H9 (cell line): ENCODE measurements around the gene GALNT15. TPM values are rescaled to one million over a fixed set of nuclear protein-coding genes. Genes with fewer than 3 reads are reported as not detected.

Source experiments
- DNase-seq: peaks from one replicate; pipeline ENCODE4 v3.0.0-alpha.2; 2017
- H2AFZ ChIP-seq: one replicate; pipeline ENCODE4 v1.6.1; 2013; ENCODE audit warnings: mild to moderate bottlenecking, low read length, control low read depth, moderate library complexity
- H2AK5ac ChIP-seq: 2 replicates; pipeline ENCODE4 v1.6.1; 2013; ENCODE audit warnings: low read length, control low read depth, mixed read lengths; ENCODE audit not compliant: insufficient read length
- H2BK120ac ChIP-seq: one replicate; pipeline ENCODE4 v1.6.1; 2013; ENCODE audit warnings: low read depth, mild to moderate bottlenecking, low read length, control low read depth, inconsistent platforms; ENCODE audit not compliant: poor library complexity, severe bottlenecking
- H2BK12ac ChIP-seq: 2 replicates; pipeline ENCODE4 v1.6.1; 2013; ENCODE audit warnings: low read length, control low read depth, mixed read lengths, low read depth; ENCODE audit not compliant: insufficient read length
- H2BK15ac ChIP-seq: 2 replicates; pipeline ENCODE4 v1.6.1; 2013; ENCODE audit warnings: low read depth, low read length, control low read depth
- H2BK20ac ChIP-seq: one replicate; pipeline ENCODE4 v1.6.1; 2013; ENCODE audit warnings: low read depth, mild to moderate bottlenecking, low read length, control low read depth, inconsistent platforms; ENCODE audit not compliant: poor library complexity, severe bottlenecking
- H2BK5ac ChIP-seq: 2 replicates; pipeline ENCODE4 v1.6.1; 2013; ENCODE audit warnings: low read length, control low read depth, mixed read lengths; ENCODE audit not compliant: insufficient read length
- H3K14ac ChIP-seq: 2 replicates; pipeline ENCODE4 v1.6.1; 2013; ENCODE audit warnings: low read length, control low read depth; ENCODE audit not compliant: insufficient read depth
- H3K18ac ChIP-seq: 2 replicates; pipeline ENCODE4 v1.6.1; 2013; ENCODE audit warnings: low read depth, mild to moderate bottlenecking, mixed read lengths, low read length, control low read depth; ENCODE audit not compliant: insufficient read length
- H3K23ac ChIP-seq: 2 replicates; pipeline ENCODE4 v1.6.1; 2013; ENCODE audit warnings: low read length, control low read depth, mixed read lengths, low read depth; ENCODE audit not compliant: insufficient read length
- H3K23me2 ChIP-seq: 2 replicates; pipeline ENCODE4 v1.6.1; 2013; ENCODE audit warnings: low read depth, mild to moderate bottlenecking, mixed read lengths, low read length, control low read depth; ENCODE audit not compliant: insufficient read length, poor library complexity, severe bottlenecking
- H3K27ac ChIP-seq: 2 replicates; pipeline ENCODE4 v1.5.1; 2013; ENCODE audit warnings: low read length, control low read depth, mixed read lengths, low read depth; ENCODE audit not compliant: insufficient read length
- H3K27me3 ChIP-seq: 2 replicates; pipeline ENCODE4 v1.6.1; 2013; ENCODE audit warnings: low read length, control low read depth, inconsistent platforms; ENCODE audit not compliant: insufficient read depth
- H3K4ac ChIP-seq: 2 replicates; pipeline ENCODE4 v1.6.1; 2013; ENCODE audit warnings: low read depth, mild to moderate bottlenecking, control low read depth, inconsistent platforms, low read length, moderate library complexity
- H3K4me1 ChIP-seq: 2 replicates; pipeline ENCODE4 v1.6.1; 2013; ENCODE audit warnings: low read length, control low read depth, inconsistent platforms; ENCODE audit not compliant: insufficient read depth
- H3K4me2 ChIP-seq: 2 replicates; pipeline ENCODE4 v1.6.1; 2013; ENCODE audit warnings: low read length, control low read depth, mixed read lengths; ENCODE audit not compliant: insufficient read length, insufficient read depth
- H3K56ac ChIP-seq: 2 replicates; pipeline ENCODE4 v1.6.1; 2013; ENCODE audit warnings: low read depth, mild to moderate bottlenecking, mixed read lengths, low read length, control low read depth; ENCODE audit not compliant: insufficient read length
- H3K79me1 ChIP-seq: 2 replicates; pipeline ENCODE4 v1.6.1; 2013; ENCODE audit warnings: low read depth, mild to moderate bottlenecking, moderate library complexity, low read length, control low read depth, inconsistent platforms; ENCODE audit not compliant: insufficient read depth, poor library complexity, severe bottlenecking
- H3K79me2 ChIP-seq: 2 replicates; pipeline ENCODE4 v1.6.1; 2013; ENCODE audit warnings: low read length, control low read depth, inconsistent platforms; ENCODE audit not compliant: insufficient read depth
- H3K9ac ChIP-seq: 2 replicates; pipeline ENCODE4 v1.6.1; 2013; ENCODE audit warnings: low read length, control low read depth, mixed read lengths; ENCODE audit not compliant: insufficient read length; ENCODE audit errors: extremely low read depth
- H3K9me3 ChIP-seq: one replicate; pipeline ENCODE4 v1.6.1; 2013; ENCODE audit warnings: low read depth, low read length, inconsistent platforms; ENCODE audit not compliant: control insufficient read depth
- H3T11ph ChIP-seq: one replicate; pipeline ENCODE4 v1.6.1; 2013; ENCODE audit warnings: mild to moderate bottlenecking, low read length, control low read depth, inconsistent platforms
- H4K20me1 ChIP-seq: one replicate; pipeline ENCODE4 v1.6.1; 2013; ENCODE audit not compliant: control insufficient read depth, insufficient read length, insufficient read depth
- H4K5ac ChIP-seq: 2 replicates; pipeline ENCODE4 v1.6.1; 2013; ENCODE audit warnings: low read depth, mild to moderate bottlenecking, mixed read lengths, low read length, control low read depth; ENCODE audit not compliant: insufficient read length
- H4K8ac ChIP-seq: replicated peaks from 2 replicates; pipeline ENCODE4 v1.6.1; 2013; ENCODE audit warnings: low read length, control low read depth, mixed read lengths, low read depth; ENCODE audit not compliant: insufficient read length
- H4K91ac ChIP-seq: 2 replicates; pipeline ENCODE4 v1.6.1; 2013; ENCODE audit warnings: low read depth, mild to moderate bottlenecking, moderate library complexity, mixed read lengths, low read length, control low read depth; ENCODE audit not compliant: insufficient read length
- H3K27ac Mint-ChIP-seq, 3 experiments: 2 replicates in 2 of 3; 3 replicates in 1 of 3; pipeline ENCODE4 v1.8.0; 2020 to 2021; ENCODE audit warnings: mixed read lengths in 3 of 3, mild to moderate bottlenecking in 1 of 3, moderate library complexity in 1 of 3
- H3K27me3 Mint-ChIP-seq: 2 replicates; pipeline ENCODE4 v1.8.0; 2021; ENCODE audit warnings: low read depth, mild to moderate bottlenecking, moderate library complexity, mixed read lengths
- H3K36me3 Mint-ChIP-seq, 3 experiments: 2 replicates in 2 of 3; 3 replicates in 1 of 3; pipeline ENCODE4 v1.8.0; 2020 to 2021; ENCODE audit warnings: low read depth in 3 of 3, mixed read lengths in 3 of 3; ENCODE audit not compliant: insufficient read depth in 1 of 3
- H3K4me1 Mint-ChIP-seq, 2 experiments: 2 replicates each; pipeline ENCODE4 v1.8.0; 2020; ENCODE audit warnings: mixed read lengths in 2 of 2
- H3K4me3 Mint-ChIP-seq, 2 experiments: 2 replicates in 1 of 2; 3 replicates in 1 of 2; pipeline ENCODE4 v1.8.0; 2020 to 2021; ENCODE audit warnings: mild to moderate bottlenecking in 2 of 2, mixed read lengths in 2 of 2, moderate library complexity in 1 of 2
- H3K9me3 Mint-ChIP-seq, 2 experiments: 2 replicates in 1 of 2; 3 replicates in 1 of 2; pipeline ENCODE4 v1.8.0; 2020; ENCODE audit warnings: mild to moderate bottlenecking in 2 of 2, mixed read lengths in 2 of 2, moderate library complexity in 1 of 2
- WGBS: extraction: QIAGEN DNeasy Blood & Tissue Kit; methylation state at CpG from one replicate; pipeline ENCODE4 v1.1.7; 2013; ENCODE audit warnings: missing lambda C conversion rate, low lambda C conversion rate, mixed read lengths; ENCODE audit not compliant: insufficient read length; ENCODE audit errors: extremely low coverage; 5-methylcytosine and 5-hydroxymethylcytosine counted together
- total RNA-seq: library from RNA; stranded (reverse); gene quantifications from 2 replicates; pipeline ENCODE4 v1.2.1, GENCODE V29; 2021
- TF ChIP-seq, protein P1 (sequence below): fragments of 200-600 bp; sonication (generic); conservative IDR thresholded peaks from 3 replicates; pipeline ENCODE4 v1.8.0; 2021; ENCODE audit warnings: antibody characterized with exemption, mild to moderate bottlenecking

Gene GALNT15
- total RNA-seq, 1 experiment from 2014 or later, result 0.04 TPM

GRCh38 chr3:16186086-16186485 is 11.6 kb downstream of the GALNT15 start:
- H3T11ph ChIP-seq, result no peak overlapping the region
- no peak overlapping the region for H2BK12ac ChIP-seq

More at GRCh38 chr3:16186086-16186485, 11.6 kb downstream of the GALNT15 start:
- no peak overlapping the region for H2BK5ac ChIP-seq
- H3K18ac ChIP-seq, result no peak overlapping the region
- Mint-ChIP-seq H3K27me3 (peaks cover 2% of the 10 kb centered on the region; the same call in 1 of the 2 replicates), H3K4me3 (no peak overlapping the region), H3K27ac (no peak overlapping the region), H3K36me3 (no peaks in the 10 kb centered on the region), H3K4me1 (peaks cover 4 to 5% of the 10 kb centered on the region in 2 experiments), H3K9me3 (no peaks in the 10 kb centered on the region)
- no peak overlapping the region for H4K8ac ChIP-seq
- H4K91ac ChIP-seq, result no peak overlapping the region
- H3K4me1 ChIP-seq, result no peaks in the 10 kb centered on the region
- H3K79me2 ChIP-seq, result no peaks in the 10 kb centered on the region
- no peak overlapping the region for H3K56ac ChIP-seq
- H3K4me2 ChIP-seq, result no peak overlapping the region
- no peak overlapping the region for H3K23ac ChIP-seq
- TF ChIP-seq, protein P1, sequence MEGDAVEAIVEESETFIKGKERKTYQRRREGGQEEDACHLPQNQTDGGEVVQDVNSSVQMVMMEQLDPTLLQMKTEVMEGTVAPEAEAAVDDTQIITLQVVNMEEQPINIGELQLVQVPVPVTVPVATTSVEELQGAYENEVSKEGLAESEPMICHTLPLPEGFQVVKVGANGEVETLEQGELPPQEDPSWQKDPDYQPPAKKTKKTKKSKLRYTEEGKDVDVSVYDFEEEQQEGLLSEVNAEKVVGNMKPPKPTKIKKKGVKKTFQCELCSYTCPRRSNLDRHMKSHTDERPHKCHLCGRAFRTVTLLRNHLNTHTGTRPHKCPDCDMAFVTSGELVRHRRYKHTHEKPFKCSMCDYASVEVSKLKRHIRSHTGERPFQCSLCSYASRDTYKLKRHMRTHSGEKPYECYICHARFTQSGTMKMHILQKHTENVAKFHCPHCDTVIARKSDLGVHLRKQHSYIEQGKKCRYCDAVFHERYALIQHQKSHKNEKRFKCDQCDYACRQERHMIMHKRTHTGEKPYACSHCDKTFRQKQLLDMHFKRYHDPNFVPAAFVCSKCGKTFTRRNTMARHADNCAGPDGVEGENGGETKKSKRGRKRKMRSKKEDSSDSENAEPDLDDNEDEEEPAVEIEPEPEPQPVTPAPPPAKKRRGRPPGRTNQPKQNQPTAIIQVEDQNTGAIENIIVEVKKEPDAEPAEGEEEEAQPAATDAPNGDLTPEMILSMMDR, result no peak
- no peak overlapping the region for H2BK15ac ChIP-seq
- no peaks in the 10 kb centered on the region for H3K79me1 ChIP-seq
- H2AK5ac ChIP-seq, result no peak overlapping the region
- no peak overlapping the region for H4K5ac ChIP-seq
- no peaks in the 10 kb centered on the region for H3K23me2 ChIP-seq
- DNase-seq, result no peak
- no CpG with 5 or more reads among the region's 1 CpG for WGBS
- H3K9me3 ChIP-seq, result no peaks in the 10 kb centered on the region
- H3K14ac ChIP-seq, result no peak overlapping the region
- H3K4ac ChIP-seq, result no peak overlapping the region
- no peaks in the 10 kb centered on the region for H3K27me3 ChIP-seq
- H4K20me1 ChIP-seq, result no peaks in the 10 kb centered on the region
- H3K9ac ChIP-seq, result no peak overlapping the region
- no peak overlapping the region for H2BK20ac ChIP-seq
- no peak overlapping the region for H3K27ac ChIP-seq
- no peak overlapping the region for H2AFZ ChIP-seq
- no peak overlapping the region for H2BK120ac ChIP-seq
